HG02642 (cell line): ENCODE measurements around the gene GPR50.

Experiments
- ATAC-seq: cut with Tn5 transposase; IDR thresholded peaks from one replicate; pipeline ENCODE4 v1.9.1; 2021; ENCODE audit warnings: mild to moderate bottlenecking; ENCODE audit not compliant: unreplicated experiment, poor library complexity

The GPR50 gene

GRCh38 chrX:151176231-151176750 lies at the start of gene GPR50:
TSS of gene GPR50 (plus strand) at chrX:151176584. CDS start at chrX:151176722, 138 bp downstream.
- no peak for ATAC-seq

- ATAC-seq: no peak
Observed at GRCh38 chrX:151132531-151132930, 43.9 kb upstream of the GPR50 start.

- no peak for ATAC-seq
Observed at GRCh38 chrX:151151665-151152267, 24.6 kb upstream of the GPR50 start.

- no peak for ATAC-seq
Observed at GRCh38 chrX:151153086-151153485, 23.3 kb upstream of the GPR50 start.

GRCh38 chrX:151153667-151154066 lies 22.7 kb upstream of the GPR50 start:
- no peak for ATAC-seq

- no peak for ATAC-seq
Observed at GRCh38 chrX:151155234-151155633, 21.1 kb upstream of the GPR50 start.

GRCh38 chrX:151161690-151162089 lies 14.7 kb upstream of the GPR50 start:
- ATAC-seq: no peak

GRCh38 chrX:151167791-151168345 lies 8.5 kb upstream of the GPR50 start:
- ATAC-seq: no peak

- ATAC-seq: no peak
Observed at GRCh38 chrX:151169783-151170182, 6.6 kb upstream of the GPR50 start.

- no peak for ATAC-seq
Observed at GRCh38 chrX:151174581-151175282, 1.7 kb upstream of the GPR50 start.

GRCh38 chrX:151175283-151176062 lies 911 bp upstream of the GPR50 start:
- no peak for ATAC-seq

GRCh38 chrX:151177141-151178027 lies 1.0 kb downstream of the GPR50 start:
- ATAC-seq: no peak

- ATAC-seq: no peak
Observed at GRCh38 chrX:151178746-151179145, 2.4 kb downstream of the GPR50 start.

- ATAC-seq: no peak
Observed at GRCh38 chrX:151180400-151180799, 4.0 kb downstream of the GPR50 start.

GRCh38 chrX:151181088-151181487 lies 4.7 kb downstream of the GPR50 start:
- ATAC-seq: no peak

GRCh38 chrX:151183233-151183753 lies 6.9 kb downstream of the GPR50 start:
- no peak for ATAC-seq

- ATAC-seq: no peak
Observed at GRCh38 chrX:151183912-151184565, 7.7 kb downstream of the GPR50 start.

GRCh38 chrX:151184705-151185104 lies 8.3 kb downstream of the GPR50 start:
- no peak for ATAC-seq

GRCh38 chrX:151206871-151207270 lies 30.5 kb downstream of the GPR50 start:
- ATAC-seq: no peak
